Panc1 (cell line): ENCODE data around the gene ADARB1. TPM values are rescaled to one million over a fixed set of nuclear protein-coding genes. Genes with fewer than 3 reads are reported as not detected.

Experiments used
- ATAC-seq: fragments of 200-7000 bp; cut with Tn5 transposase; 2 replicates; pipeline ENCODE4 v1.9.1; 2020; ENCODE audit warnings: mild to moderate bottlenecking, moderate library complexity
- BruUV-seq: library from RNA; stranded (reverse); fragments of 400-500 nt; replicated peaks from 2 replicates; lab custom pipeline; 2021; lab: Mats Ljungman, UMichigan
- CTCF ChIA-PET: fragments of 300-600 bp; sonication (Branson Sonifier 250); formaldehyde crosslinking; loops from one replicate; lab custom pipeline; 2022; ENCODE audit warnings: antibody characterized with exemption; lab: Charles Lee
- POLR2A ChIA-PET: fragments of 300-600 bp; sonication (Branson Sonifier 250); formaldehyde crosslinking; loops from one replicate; lab custom pipeline; 2022; ENCODE audit warnings: antibody characterized with exemption; lab: Charles Lee
- DNase-seq: peaks from one replicate; pipeline ENCODE4 v3.0.0-alpha.2; 2010; ENCODE audit warnings: low read depth, low spot score
- H3K27ac ChIP-seq: 2 replicates; pipeline ENCODE4 v1.5.1; 2011; ENCODE audit warnings: mild to moderate bottlenecking, low read length, inconsistent platforms
- H3K27me3 ChIP-seq: fragments of 200-500 bp; sonication (Bioruptor generic); 2 replicates; pipeline ENCODE4 v1.6.0; 2014; ENCODE audit warnings: low read length, inconsistent platforms; ENCODE audit not compliant: control insufficient read depth, insufficient read depth
- H3K36me3 ChIP-seq: fragments of 200-500 bp; sonication (Bioruptor generic); 2 replicates; pipeline ENCODE4 v1.5.1; 2014; ENCODE audit warnings: inconsistent platforms, mild to moderate bottlenecking, low read length, moderate library complexity; ENCODE audit not compliant: control insufficient read depth, insufficient read depth
- H3K4me1 ChIP-seq: 2 replicates; pipeline ENCODE4 v1.5.1; 2011; ENCODE audit warnings: inconsistent platforms, mild to moderate bottlenecking, low read length, moderate library complexity; ENCODE audit not compliant: control insufficient read depth, insufficient read depth
- H3K4me3 ChIP-seq, 2 experiments: 2 replicates each; pipeline ENCODE4 v1.5.1; 2011 to 2012; ENCODE audit warnings: low read depth in 2 of 2, low read length in 2 of 2, mild to moderate bottlenecking in 2 of 2, inconsistent platforms in 1 of 2, moderate library complexity in 1 of 2
- H3K9me3 ChIP-seq: fragments of 200-500 bp; sonication (Bioruptor generic); 2 replicates; pipeline ENCODE4 v1.5.1; 2014; ENCODE audit warnings: low read depth, mild to moderate bottlenecking, inconsistent platforms, low read length, moderate library complexity; ENCODE audit not compliant: control insufficient read depth, insufficient read depth
- POLR2AphosphoS5 ChIP-seq: IDR thresholded peaks from 2 replicates; pipeline ENCODE4 v1.6.1; 2012; ENCODE audit warnings: mild to moderate bottlenecking, low read depth, low read length, moderate library complexity
- REST ChIP-seq, 2 experiments: IDR thresholded peaks; 2 replicates each; pipeline ENCODE4 v1.6.1; 2011 to 2012; ENCODE audit warnings: low read depth in 2 of 2, control low read depth in 1 of 2, low read length in 1 of 2, mild to moderate bottlenecking in 1 of 2, moderate library complexity in 1 of 2; ENCODE audit not compliant: insufficient read depth in 1 of 2
- SIN3A ChIP-seq: IDR thresholded peaks from 2 replicates; pipeline ENCODE4 v1.6.1; 2012; ENCODE audit warnings: low read depth, mild to moderate bottlenecking, low read length, moderate library complexity, borderline replicate concordance; ENCODE audit not compliant: insufficient read depth
- TCF7L2 ChIP-seq: IDR thresholded peaks from 2 replicates; pipeline ENCODE4 v1.6.1; 2011; ENCODE audit warnings: mild to moderate bottlenecking, low read depth, low read length, inconsistent platforms
- in situ Hi-C: cut with HindIII; loops from 2 replicates; pipeline ENCODE4 v1.10.0; 2016; ENCODE audit warnings: low sequenced_read_pairs, low pct_unique_long_range_greater_than_20kb
- intact Hi-C: fragments of 100-400 bp; cut with micrococcal nuclease; formaldehyde crosslinking; loops from one replicate; pipeline ENCODE4 v1.10.0; 2022; ENCODE audit not compliant: unreplicated experiment
- total RNA-seq: library from RNA; stranded (reverse); gene quantifications from one replicate; pipeline ENCODE4 v1.2.1, GENCODE V29; 2021; ENCODE audit not compliant: unreplicated experiment
- TF ChIP-seq, protein P1 (sequence below): fragments of 450-650 bp; IDR thresholded peaks from 2 replicates; pipeline ENCODE4 v1.5.1; 2017; ENCODE audit warnings: mild to moderate bottlenecking

Gene ADARB1
- total RNA-seq, 1 experiment from 2014 or later = 15.0 TPM

DNA sequence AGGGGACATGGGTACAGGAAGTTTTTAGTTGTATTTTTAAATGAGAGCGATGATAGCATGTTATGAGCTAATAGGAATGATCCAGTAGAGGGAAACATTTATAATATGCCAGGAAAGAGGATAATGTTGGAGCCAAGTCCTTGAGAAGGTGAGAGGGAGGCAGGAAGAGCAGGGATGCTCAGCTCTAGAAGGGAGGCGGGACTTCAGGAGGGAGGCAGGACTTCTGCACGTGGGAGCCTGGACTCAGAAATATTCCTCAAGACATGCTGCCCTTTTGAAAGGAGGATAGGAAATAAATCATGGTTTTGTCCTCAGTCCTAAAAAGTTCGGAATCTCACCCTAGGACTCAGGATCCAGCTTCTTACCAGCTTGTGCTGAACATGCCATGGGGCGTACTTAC is 5.9 kb downstream of the ADARB1 start:
- ATAC-seq = no peak
- intact Hi-C loops = no loop called here
- H3K36me3 ChIP-seq = no peaks in the 10 kb centered on the region
- in situ Hi-C loops = no loop called here
- DNase-seq = no peak
- BruUV-seq = no TSS peak
- no peak overlapping the region for H3K27ac ChIP-seq
- no peaks in the 10 kb centered on the region for H3K27me3 ChIP-seq
- H3K9me3 ChIP-seq = no peaks in the 10 kb centered on the region
- CTCF ChIA-PET = no interaction called here
- POLR2A ChIA-PET = no interaction called here
- TF ChIP-seq SIN3A = no peak
- TF ChIP-seq, protein P1, sequence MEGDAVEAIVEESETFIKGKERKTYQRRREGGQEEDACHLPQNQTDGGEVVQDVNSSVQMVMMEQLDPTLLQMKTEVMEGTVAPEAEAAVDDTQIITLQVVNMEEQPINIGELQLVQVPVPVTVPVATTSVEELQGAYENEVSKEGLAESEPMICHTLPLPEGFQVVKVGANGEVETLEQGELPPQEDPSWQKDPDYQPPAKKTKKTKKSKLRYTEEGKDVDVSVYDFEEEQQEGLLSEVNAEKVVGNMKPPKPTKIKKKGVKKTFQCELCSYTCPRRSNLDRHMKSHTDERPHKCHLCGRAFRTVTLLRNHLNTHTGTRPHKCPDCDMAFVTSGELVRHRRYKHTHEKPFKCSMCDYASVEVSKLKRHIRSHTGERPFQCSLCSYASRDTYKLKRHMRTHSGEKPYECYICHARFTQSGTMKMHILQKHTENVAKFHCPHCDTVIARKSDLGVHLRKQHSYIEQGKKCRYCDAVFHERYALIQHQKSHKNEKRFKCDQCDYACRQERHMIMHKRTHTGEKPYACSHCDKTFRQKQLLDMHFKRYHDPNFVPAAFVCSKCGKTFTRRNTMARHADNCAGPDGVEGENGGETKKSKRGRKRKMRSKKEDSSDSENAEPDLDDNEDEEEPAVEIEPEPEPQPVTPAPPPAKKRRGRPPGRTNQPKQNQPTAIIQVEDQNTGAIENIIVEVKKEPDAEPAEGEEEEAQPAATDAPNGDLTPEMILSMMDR = no peak
- TF ChIP-seq TCF7L2 = no peak
- no peak for TF ChIP-seq REST (IDR thresholded peaks at IDR 0.05; ENCODE audit: insufficient read depth in 1 of 2, low read depth in 2 of 2, low read length in 1 of 2)
- no peak for TF ChIP-seq POLR2AphosphoS5
- H3K4me1 ChIP-seq = peaks cover 7% of the 10 kb centered on the region; the same call in 1 of the 2 replicates
- no peak overlapping the region for H3K4me3 ChIP-seq

- ATAC-seq = no peak
- no peak for DNase-seq
- BruUV-seq = no TSS peak
- ChIA-PET POLR2A (no interaction called here), CTCF (no interaction called here)
- TF ChIP-seq, protein P1 = no peak
- TF ChIP-seq TCF7L2 (no peak), POLR2AphosphoS5 (no peak), REST (IDR thresholded peaks at IDR 0.05; ENCODE audit: insufficient read depth in 1 of 2, low read depth in 2 of 2, low read length in 1 of 2) (no peak), SIN3A (no peak)
- Histone ChIP-seq H3K4me3 (no peak overlapping the region), H3K4me1 (peaks cover 6% of the 10 kb centered on the region; the same call in 1 of the 2 replicates), H3K27me3 (no peaks in the 10 kb centered on the region), H3K36me3 (no peaks in the 10 kb centered on the region), H3K9me3 (no peaks in the 10 kb centered on the region), H3K27ac (no peak overlapping the region)
- intact Hi-C loops (no loop called here), in situ Hi-C loops (no loop called here)
These were observed 6.4 kb downstream of the ADARB1 start for GRCh38 chr21:45080639-45081414.
